IPS-18a (cell line): ENCODE measurements around the gene HSPB9.

Experiments used
- H3K27ac ChIP-seq: one replicate; pipeline ENCODE4 v1.5.1; 2013; ENCODE audit warnings: low read length
- H3K27me3 ChIP-seq: one replicate; pipeline ENCODE4 v1.6.1; 2013; ENCODE audit warnings: mild to moderate bottlenecking, low read length; ENCODE audit not compliant: control insufficient read depth, insufficient read depth
- H3K36me3 ChIP-seq: one replicate; pipeline ENCODE4 v1.6.1; 2013; ENCODE audit warnings: low read depth, low read length; ENCODE audit not compliant: control insufficient read depth
- H3K4me1 ChIP-seq: one replicate; pipeline ENCODE4 v1.6.1; 2013; ENCODE audit warnings: low read depth, low read length; ENCODE audit not compliant: control insufficient read depth
- H3K4me3 ChIP-seq: one replicate; pipeline ENCODE4 v1.5.1; 2013; ENCODE audit warnings: low read length
- H3K9ac ChIP-seq: one replicate; pipeline ENCODE4 v1.6.1; 2013; ENCODE audit warnings: mild to moderate bottlenecking, low read length, moderate library complexity
- H3K9me3 ChIP-seq: one replicate; pipeline ENCODE4 v1.6.1; 2013; ENCODE audit warnings: low read depth, low read length; ENCODE audit not compliant: control insufficient read depth

The HSPB9 gene

GRCh38 chr17:42116705-42117396, 5.8 kb upstream of the HSPB9 start:
- Histone ChIP-seq H3K9me3 (no peaks in the 10 kb centered on the region), H3K27me3 (no peaks in the 10 kb centered on the region), H3K36me3 (peaks cover 9% of the 10 kb centered on the region), H3K4me1 (peaks cover 4% of the 10 kb centered on the region), H3K9ac (no peak overlapping the region), H3K4me3 (no peak overlapping the region), H3K27ac (no peak overlapping the region)

- no peak overlapping the region for H3K27ac ChIP-seq
- H3K4me3 ChIP-seq: no peak overlapping the region
- H3K36me3 ChIP-seq: peaks cover 9% of the 10 kb centered on the region
- H3K9ac ChIP-seq: no peak overlapping the region
- no peaks in the 10 kb centered on the region for H3K27me3 ChIP-seq
- H3K9me3 ChIP-seq: no peaks in the 10 kb centered on the region
- H3K4me1 ChIP-seq: peaks cover 9% of the 10 kb centered on the region
Observed at GRCh38 chr17:42117397-42118125, 5.0 kb upstream of the HSPB9 start.

GRCh38 chr17:42118126-42118510, 4.5 kb upstream of the HSPB9 start:
- H3K36me3 ChIP-seq: peaks cover 7% of the 10 kb centered on the region
- no peaks in the 10 kb centered on the region for H3K27me3 ChIP-seq
- H3K4me1 ChIP-seq: peaks cover 9% of the 10 kb centered on the region
- H3K9ac ChIP-seq: no peak overlapping the region
- H3K9me3 ChIP-seq: no peaks in the 10 kb centered on the region
- no peak overlapping the region for H3K4me3 ChIP-seq
- no peak overlapping the region for H3K27ac ChIP-seq

GRCh38 chr17:42118545-42118944, 4.1 kb upstream of the HSPB9 start:
- Histone ChIP-seq H3K9ac (no peak overlapping the region), H3K27me3 (no peaks in the 10 kb centered on the region), H3K4me3 (no peak overlapping the region), H3K4me1 (peaks cover 9% of the 10 kb centered on the region), H3K36me3 (peaks cover 5% of the 10 kb centered on the region), H3K27ac (no peak overlapping the region), H3K9me3 (no peaks in the 10 kb centered on the region)

GRCh38 chr17:42119301-42119700, 3.3 kb upstream of the HSPB9 start:
- Histone ChIP-seq H3K27ac (no peak overlapping the region), H3K9ac (no peak overlapping the region), H3K4me1 (peaks cover 9% of the 10 kb centered on the region), H3K36me3 (peaks cover 5% of the 10 kb centered on the region), H3K9me3 (no peaks in the 10 kb centered on the region), H3K27me3 (no peaks in the 10 kb centered on the region), H3K4me3 (no peak overlapping the region)

GRCh38 chr17:42120161-42120769, 2.3 kb upstream of the HSPB9 start:
- no peaks in the 10 kb centered on the region for H3K9me3 ChIP-seq
- H3K27ac ChIP-seq: no peak overlapping the region
- peak overlapping the region; percentile 81 for H3K9ac ChIP-seq
- H3K4me1 ChIP-seq: peaks cover 9% of the 10 kb centered on the region
- H3K36me3 ChIP-seq: peaks cover 7% of the 10 kb centered on the region
- H3K4me3 ChIP-seq: peak overlapping the region; percentile 54
- no peaks in the 10 kb centered on the region for H3K27me3 ChIP-seq

- H3K36me3 ChIP-seq: peaks cover 11% of the 10 kb centered on the region
- H3K9me3 ChIP-seq: no peaks in the 10 kb centered on the region
- no peak within 1 kb of the TSS for H3K27ac ChIP-seq
- no peaks in the 10 kb centered on the region for H3K27me3 ChIP-seq
- H3K4me1 ChIP-seq: peaks cover 9% of the 10 kb centered on the region
- H3K4me3 ChIP-seq: peak within 1 kb of the TSS; percentile 54
- H3K9ac ChIP-seq: peak within 1 kb of the TSS; percentile 81
Observed at GRCh38 chr17:42120770-42121769, 1.5 kb upstream of the HSPB9 start, which contains the start of gene KAT2A. KAT2A (minus strand) TSS chr17:42121367; CDS start chr17:42121304, 63 bp downstream.

GRCh38 chr17:42124256-42124655, 1.7 kb downstream of the HSPB9 start:
- no peaks in the 10 kb centered on the region for H3K27me3 ChIP-seq
- H3K27ac ChIP-seq: no peak overlapping the region
- peaks cover 9% of the 10 kb centered on the region for H3K4me1 ChIP-seq
- H3K4me3 ChIP-seq: no peak overlapping the region
- no peak overlapping the region for H3K9ac ChIP-seq
- H3K36me3 ChIP-seq: peaks cover 33% of the 10 kb centered on the region
- H3K9me3 ChIP-seq: no peaks in the 10 kb centered on the region

GRCh38 chr17:42125565-42125964, 3.0 kb downstream of the HSPB9 start:
- no peak overlapping the region for H3K4me3 ChIP-seq
- no peak overlapping the region for H3K9ac ChIP-seq
- no peaks in the 10 kb centered on the region for H3K9me3 ChIP-seq
- no peak overlapping the region for H3K27ac ChIP-seq
- peaks cover 41% of the 10 kb centered on the region for H3K36me3 ChIP-seq
- H3K4me1 ChIP-seq: peaks cover 5% of the 10 kb centered on the region
- no peaks in the 10 kb centered on the region for H3K27me3 ChIP-seq

- peaks cover 5% of the 10 kb centered on the region for H3K4me1 ChIP-seq
- H3K27me3 ChIP-seq: no peaks in the 10 kb centered on the region
- no peak overlapping the region for H3K9ac ChIP-seq
- no peak overlapping the region for H3K27ac ChIP-seq
- no peak overlapping the region for H3K4me3 ChIP-seq
- H3K9me3 ChIP-seq: no peaks in the 10 kb centered on the region
- H3K36me3 ChIP-seq: peaks cover 41% of the 10 kb centered on the region
Observed at GRCh38 chr17:42126836-42127235, 4.2 kb downstream of the HSPB9 start.

- no peaks in the 10 kb centered on the region for H3K27me3 ChIP-seq
- no peak overlapping the region for H3K27ac ChIP-seq
- H3K4me1 ChIP-seq: no peaks in the 10 kb centered on the region
- no peak overlapping the region for H3K9ac ChIP-seq
- H3K4me3 ChIP-seq: no peak overlapping the region
- H3K36me3 ChIP-seq: peaks cover 41% of the 10 kb centered on the region
- H3K9me3 ChIP-seq: no peaks in the 10 kb centered on the region
Observed at GRCh38 chr17:42127414-42127813, 4.8 kb downstream of the HSPB9 start.
